Endothelial cell of umbilical vein (primary cell): ENCODE measurements around the gene TNIK. TPM values are rescaled to one million over a fixed set of nuclear protein-coding genes. Genes with fewer than 3 reads are reported as not detected.
A peak's percentile ranks its signal among the peaks of the same experiment; 100 is the strongest.

ENCODE experiments used
- BruUV-seq: library from RNA; stranded (reverse); fragments of 400-500 nt; replicated peaks from 2 replicates; lab custom pipeline; 2021; lab: Mats Ljungman, UMichigan
- CTCF ChIA-PET: fragments of 300-600, 350-600 bp; sonication (Branson Sonifier 250); formaldehyde crosslinking; loops from one replicate; lab custom pipeline; 2021; ENCODE audit warnings: antibody characterized with exemption, inconsistent platforms; lab: Charles Lee
- POLR2A ChIA-PET: fragments of 300-600, 350-600 bp; sonication (Branson Sonifier 250); formaldehyde crosslinking; loops from one replicate; lab custom pipeline; 2021; ENCODE audit warnings: antibody characterized with exemption, inconsistent platforms; lab: Charles Lee
- DNase-seq: peaks from one replicate; pipeline ENCODE4 v3.0.0-alpha.2; 2011; ENCODE audit warnings: low read depth, low spot score
- FAIRE-seq: peaks from 2 replicates; lab custom pipeline; 2011; peaks lifted over from hg19 to GRCh38; lab: Jason Lieb, UNC
- H2AFZ ChIP-seq: 2 replicates; pipeline ENCODE4 v1.6.0; 2012; ENCODE audit warnings: low read depth, low read length, control low read depth, inconsistent platforms
- H3K27ac ChIP-seq: 2 replicates; pipeline ENCODE4 v1.5.1; 2011; ENCODE audit warnings: low read depth, mild to moderate bottlenecking, control low read depth, low read length, moderate library complexity; ENCODE audit not compliant: insufficient read depth
- H3K27me3 ChIP-seq, 2 experiments: 2 replicates each; pipeline versions ENCODE4 v1.6.0 to v1.6.1; 2011; ENCODE audit warnings: low read length in 2 of 2, mixed read lengths in 1 of 2; ENCODE audit not compliant: control insufficient read depth in 2 of 2, insufficient read depth in 2 of 2
- H3K36me3 ChIP-seq, 2 experiments: 2 replicates in 1 of 2; 3 replicates in 1 of 2; pipeline ENCODE4 v1.5.1; 2011; ENCODE audit warnings: low read length in 2 of 2, mild to moderate bottlenecking in 1 of 2, moderate library complexity in 1 of 2; ENCODE audit not compliant: control insufficient read depth in 2 of 2, insufficient read depth in 2 of 2; ENCODE audit errors: extremely low read depth in 1 of 2
- H3K4me1 ChIP-seq: 3 replicates; pipeline ENCODE4 v1.5.1; 2011; ENCODE audit warnings: mild to moderate bottlenecking, low read length; ENCODE audit not compliant: control insufficient read depth, insufficient read depth; ENCODE audit errors: extremely low read depth
- H3K4me2 ChIP-seq: 2 replicates; pipeline ENCODE4 v1.6.1; 2011; ENCODE audit warnings: low read length, control low read depth, mixed read lengths; ENCODE audit not compliant: insufficient read depth
- H3K4me3 ChIP-seq, 3 experiments: fragments of 200-600 bp in 1 of 3; sonication (generic), shearing (Covaris generic) in 1 of 3; replicated peaks in 1 of 3; 2 replicates each; pipeline ENCODE4 v1.5.1; 2011 to 2016; ENCODE audit warnings: control low read depth in 3 of 3, low read length in 3 of 3, mild to moderate bottlenecking in 2 of 3, inconsistent platforms in 1 of 3, low read depth in 1 of 3, moderate library complexity in 1 of 3; ENCODE audit not compliant: insufficient read depth in 1 of 3
- H3K79me2 ChIP-seq: 2 replicates; pipeline ENCODE4 v1.6.0; 2012; ENCODE audit warnings: low read length, inconsistent platforms; ENCODE audit not compliant: control insufficient read depth, insufficient read depth
- H3K9ac ChIP-seq: replicated peaks from 2 replicates; pipeline ENCODE3; 2011; ENCODE audit warnings: low read length, control low read depth; ENCODE audit not compliant: insufficient read depth; ENCODE audit errors: extremely low read depth
- H3K9me1 ChIP-seq: replicated peaks from 3 replicates; pipeline ENCODE4 v1.6.0; 2011; ENCODE audit warnings: mild to moderate bottlenecking, low read length; ENCODE audit not compliant: control insufficient read depth, insufficient read depth; ENCODE audit errors: extremely low read depth
- H3K9me3 ChIP-seq: replicated peaks from 2 replicates; pipeline ENCODE4 v1.5.1; 2012; ENCODE audit warnings: low read length, inconsistent platforms; ENCODE audit not compliant: control insufficient read depth, insufficient read depth
- H4K20me1 ChIP-seq: replicated peaks from 2 replicates; pipeline ENCODE3; 2011; ENCODE audit warnings: mild to moderate bottlenecking, low read length; ENCODE audit not compliant: control insufficient read depth, insufficient read depth; ENCODE audit errors: extremely low read depth
- EZH2 ChIP-seq: IDR thresholded peaks from 2 replicates; pipeline ENCODE4 v1.6.1; 2012; ENCODE audit warnings: borderline replicate concordance, low read depth, mild to moderate bottlenecking, moderate library complexity, low read length, inconsistent platforms; ENCODE audit not compliant: severe bottlenecking
- FOS ChIP-seq: IDR thresholded peaks from 2 replicates; pipeline ENCODE4 v1.6.1; 2011; ENCODE audit warnings: mild to moderate bottlenecking, low read length, moderate library complexity, borderline replicate concordance; ENCODE audit not compliant: insufficient read depth
- GATA2 ChIP-seq: IDR thresholded peaks from 2 replicates; pipeline ENCODE4 v1.7.0; 2011; ENCODE audit warnings: low read depth, mild to moderate bottlenecking, moderate library complexity, mixed read lengths, low read length; ENCODE audit not compliant: insufficient read length, insufficient read depth
- JUN ChIP-seq: IDR thresholded peaks from 2 replicates; pipeline ENCODE4 v1.6.1; 2011; ENCODE audit warnings: borderline replicate concordance, low read depth; ENCODE audit not compliant: insufficient read length, insufficient read depth
- MYC ChIP-seq: IDR thresholded peaks from one replicate; pipeline ENCODE4 v1.6.1; 2011; ENCODE audit warnings: mild to moderate bottlenecking, low read depth, low read length
- POLR2A ChIP-seq: IDR thresholded peaks from 2 replicates; pipeline ENCODE4 v1.6.1; 2012; ENCODE audit warnings: low read depth, mild to moderate bottlenecking, control low read depth, low read length
- POLR2AphosphoS5 ChIP-seq: IDR thresholded peaks from 2 replicates; pipeline ENCODE4 v1.6.1; 2012; ENCODE audit warnings: low read depth, mild to moderate bottlenecking, control low read depth, low read length, moderate library complexity; ENCODE audit not compliant: insufficient read depth
- dilution Hi-C: fragments of 300-500 bp; cut with MboI; formaldehyde crosslinking; loops from one replicate; pipeline ENCODE4 v1.15.0; 2019; ENCODE audit warnings: low sequenced_read_pairs; ENCODE audit not compliant: extremely low pct_ligation_motif_present
- intact Hi-C: fragments of 100-400 bp; cut with micrococcal nuclease; formaldehyde crosslinking; loops from one replicate; pipeline ENCODE4 v1.10.0; 2022
- polyA plus RNA-seq, 4 experiments: library from polyadenylated mRNA; depleted of rRNA in 3 of 4; stranded (reverse) in 3 of 4; unstranded in 1 of 4; fragments of >200 nt; gene quantifications; 2 replicates each; pipeline versions ENCODE4 v1.2.1 to v1.2.3, GENCODE V29; 2011 to 2012; ENCODE audit warnings: missing spikeins in 1 of 4
- total RNA-seq: library from RNA; stranded (reverse); gene quantifications from 2 replicates; pipeline ENCODE4 v1.2.3, GENCODE V29; 2021
- TF ChIP-seq, protein P1 (sequence below): IDR thresholded peaks from 2 replicates; pipeline ENCODE4 v1.6.1; 2011; ENCODE audit not compliant: insufficient read depth, insufficient read length
- TF ChIP-seq, protein P2 (sequence below), 2 donors: IDR thresholded peaks; 1 replicate in 1 of 2; 2 replicates in 1 of 2; pipeline ENCODE4 v1.5.1; 2011; ENCODE audit warnings: low read length in 2 of 2, mild to moderate bottlenecking in 2 of 2, moderate library complexity in 2 of 2, control low read depth in 1 of 2, inconsistent platforms in 1 of 2, low read depth in 1 of 2; ENCODE audit not compliant: insufficient read depth in 1 of 2; ENCODE audit errors: extremely low read depth in 1 of 2

TNIK gene
- total and polyA plus RNA-seq, 2 donors (not counting 3 experiments of a cell fraction or from before 2014, with no cell fraction given), result 10.9 to 39.7 TPM

GRCh38 chr3:171028779-171029232 lies 431.4 kb downstream of the TNIK start:
- Histone ChIP-seq H3K9me3 (no peaks in the 10 kb centered on the region), H3K36me3 (no peaks in the 10 kb centered on the region), H3K4me1 (peaks cover 6% of the 10 kb centered on the region), H4K20me1 (no peaks in the 10 kb centered on the region), H3K4me3 (peak overlapping the region in 2 of 3 experiments; percentile 19 to 49), H3K27me3 (peaks cover 0 to 3% of the 10 kb centered on the region in 2 experiments), H3K79me2 (no peaks in the 10 kb centered on the region), H3K27ac (no peak overlapping the region), H3K4me2 (peak overlapping the region; percentile 80), H2AFZ (peak overlapping the region; percentile 91), H3K9me1 (no peaks in the 10 kb centered on the region), H3K9ac (no peak overlapping the region)
- TF ChIP-seq FOS (no peak), JUN (no peak), MYC (no peak), POLR2AphosphoS5 (no peak), EZH2 (no peak), POLR2A (no peak), GATA2 (no peak)
- TF ChIP-seq, protein P1, sequence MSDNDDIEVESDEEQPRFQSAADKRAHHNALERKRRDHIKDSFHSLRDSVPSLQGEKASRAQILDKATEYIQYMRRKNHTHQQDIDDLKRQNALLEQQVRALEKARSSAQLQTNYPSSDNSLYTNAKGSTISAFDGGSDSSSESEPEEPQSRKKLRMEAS, result no peak
- TF ChIP-seq, protein P2, sequence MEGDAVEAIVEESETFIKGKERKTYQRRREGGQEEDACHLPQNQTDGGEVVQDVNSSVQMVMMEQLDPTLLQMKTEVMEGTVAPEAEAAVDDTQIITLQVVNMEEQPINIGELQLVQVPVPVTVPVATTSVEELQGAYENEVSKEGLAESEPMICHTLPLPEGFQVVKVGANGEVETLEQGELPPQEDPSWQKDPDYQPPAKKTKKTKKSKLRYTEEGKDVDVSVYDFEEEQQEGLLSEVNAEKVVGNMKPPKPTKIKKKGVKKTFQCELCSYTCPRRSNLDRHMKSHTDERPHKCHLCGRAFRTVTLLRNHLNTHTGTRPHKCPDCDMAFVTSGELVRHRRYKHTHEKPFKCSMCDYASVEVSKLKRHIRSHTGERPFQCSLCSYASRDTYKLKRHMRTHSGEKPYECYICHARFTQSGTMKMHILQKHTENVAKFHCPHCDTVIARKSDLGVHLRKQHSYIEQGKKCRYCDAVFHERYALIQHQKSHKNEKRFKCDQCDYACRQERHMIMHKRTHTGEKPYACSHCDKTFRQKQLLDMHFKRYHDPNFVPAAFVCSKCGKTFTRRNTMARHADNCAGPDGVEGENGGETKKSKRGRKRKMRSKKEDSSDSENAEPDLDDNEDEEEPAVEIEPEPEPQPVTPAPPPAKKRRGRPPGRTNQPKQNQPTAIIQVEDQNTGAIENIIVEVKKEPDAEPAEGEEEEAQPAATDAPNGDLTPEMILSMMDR (IDR thresholded peaks at IDR 0.05; ENCODE audit: extremely low read depth in 1 of 2, insufficient read depth in 1 of 2, low read depth in 1 of 2, low read length in 2 of 2), result no peak
- no peak for DNase-seq
- dilution Hi-C loops (no loop called here), intact Hi-C loops (no loop called here)
- ChIA-PET CTCF (no interaction called here), POLR2A (interaction anchor here (0.6 kb wide), 1 partner anchor 813 kb away, joined by 5 read pairs; no protein-coding TSS in a partner anchor)
- no TSS peak for BruUV-seq
- no peak for FAIRE-seq
